K562 (cell line): Measurements from ENCODE around the gene FFAR4. TPM values are rescaled to one million over a fixed set of nuclear protein-coding genes. Genes with fewer than 3 reads are reported as not detected.

Source experiments
- ATAC-seq: fragments of 200-7000 bp; cut with Tn5 transposase; 3 replicates; pipeline ENCODE4 v1.9.1; 2020; ENCODE audit warnings: moderate library complexity
- BruUV-seq: library from RNA; stranded (reverse); fragments of 400-500 nt; replicated peaks from 2 replicates; lab custom pipeline; 2021; lab: Mats Ljungman, UMichigan
- CTCF ChIA-PET: fragments of 300-600 bp; formaldehyde crosslinking; extraction: SDS; loops from one replicate; lab custom pipeline; 2021; ENCODE audit warnings: low intra/inter-chr PET ratio; lab: Yijun Ruan, JAX
- POLR2A ChIA-PET: fragments of 300-600, 350-650 bp; sonication (Branson Sonifier 250); formaldehyde crosslinking; extraction: SDS; loops from one replicate; lab custom pipeline; 2021; ENCODE audit warnings: antibody characterized with exemption, inconsistent platforms; lab: Yijun Ruan, JAX
- DNase-seq, 4 experiments: peaks; one replicate each; pipeline versions ENCODE4 v3.0.0 to v3.0.0-alpha.2; 2011 to 2018; ENCODE audit warnings: low spot score in 3 of 4, mixed read lengths in 3 of 4; ENCODE audit errors: extremely low read depth in 1 of 4
- FAIRE-seq: peaks from 2 replicates; lab custom pipeline; 2011; peaks lifted over from hg19 to GRCh38; lab: Jason Lieb, UNC
- H2AFZ ChIP-seq: 2 replicates; pipeline ENCODE4 v1.6.0; 2011; ENCODE audit warnings: low read depth, low read length, control low read depth, inconsistent platforms
- H3K27ac ChIP-seq: fragments of 200-600 bp; 3 replicates; pipeline ENCODE4 v1.8.0; 2011; ENCODE audit warnings: low read depth, mild to moderate bottlenecking, control low read depth, inconsistent platforms, low read length, moderate library complexity, mixed read lengths; ENCODE audit errors: extremely low read depth
- H3K27me3 ChIP-seq, 2 experiments: fragments of 300-600 bp in 1 of 2; 2 replicates in 1 of 2; 3 replicates in 1 of 2; pipeline versions ENCODE4 v1.6.0 to v1.8.0; 2011; ENCODE audit warnings: inconsistent platforms in 2 of 2, low read length in 2 of 2, mild to moderate bottlenecking in 1 of 2, mixed read lengths in 1 of 2, moderate library complexity in 1 of 2; ENCODE audit not compliant: control insufficient read depth in 2 of 2, insufficient read depth in 2 of 2
- H3K36me3 ChIP-seq: fragments of 300-600 bp; 3 replicates; pipeline ENCODE4 v1.8.0; 2011; ENCODE audit warnings: mild to moderate bottlenecking, low read length, inconsistent platforms; ENCODE audit not compliant: control insufficient read depth, insufficient read depth
- H3K4me1 ChIP-seq, 2 experiments: fragments of 200-600 bp in 1 of 2; replicated peaks in 1 of 2; 2 replicates in 1 of 2; 3 replicates in 1 of 2; pipeline versions ENCODE4 v1.5.1 to v1.8.0; 2011; ENCODE audit warnings: inconsistent platforms in 2 of 2, low read length in 2 of 2, mild to moderate bottlenecking in 1 of 2, mixed read lengths in 1 of 2, moderate library complexity in 1 of 2; ENCODE audit not compliant: control insufficient read depth in 2 of 2, insufficient read depth in 2 of 2
- H3K4me2 ChIP-seq: 2 replicates; pipeline ENCODE4 v1.6.1; 2011; ENCODE audit warnings: low read length, control low read depth, inconsistent platforms, mixed read lengths; ENCODE audit not compliant: insufficient read depth
- H3K4me3 ChIP-seq: fragments of 200-600 bp; sonication (generic), shearing (Covaris generic); 2 replicates; pipeline ENCODE4 v1.5.1; 2016; ENCODE audit warnings: control low read depth, inconsistent platforms
- H3K79me2 ChIP-seq: fragments of 200-600 bp; 3 replicates; pipeline ENCODE4 v1.8.0; 2011; ENCODE audit warnings: low read length, inconsistent platforms; ENCODE audit not compliant: control insufficient read depth, insufficient read depth
- H3K9ac ChIP-seq, 2 experiments: 2 replicates each; pipeline versions ENCODE4 v1.6.0 to v1.6.1; 2011; ENCODE audit warnings: low read depth in 2 of 2, low read length in 2 of 2, control low read depth in 1 of 2, inconsistent platforms in 1 of 2, mild to moderate bottlenecking in 1 of 2, mixed read lengths in 1 of 2; ENCODE audit not compliant: insufficient read depth in 1 of 2
- H3K9me1 ChIP-seq: one replicate; pipeline ENCODE4 v1.6.0; 2011; ENCODE audit warnings: inconsistent platforms, mild to moderate bottlenecking, low read length, moderate library complexity; ENCODE audit not compliant: control insufficient read depth, insufficient read depth
- H3K9me3 ChIP-seq: replicated peaks from 2 replicates; pipeline ENCODE4 v1.5.1; 2011; ENCODE audit warnings: low read depth, low read length, inconsistent platforms; ENCODE audit not compliant: control insufficient read depth, insufficient read depth
- H4K20me1 ChIP-seq: replicated peaks from 2 replicates; pipeline ENCODE4 v1.6.1; 2011; ENCODE audit warnings: low read length, inconsistent platforms, mixed read lengths; ENCODE audit not compliant: control insufficient read depth, insufficient read depth
- CCAR2 ChIP-seq: fragments of 200-400 bp; formaldehyde crosslinking; IDR thresholded peaks from 2 replicates; pipeline ENCODE4 v1.6.1; 2017; ENCODE audit warnings: mild to moderate bottlenecking, low read depth, low read length
- COPS2 ChIP-seq: fragments of 450-650 bp; conservative IDR thresholded peaks from 2 replicates; pipeline ENCODE4 v1.6.1; 2016; ENCODE audit warnings: mild to moderate bottlenecking, moderate library complexity
- FUS ChIP-seq: fragments of 200-400 bp; formaldehyde crosslinking; optimal IDR thresholded peaks from 2 replicates; pipeline ENCODE3; 2017; ENCODE audit warnings: low read depth, low read length
- ILK ChIP-seq: fragments of 450-650 bp; IDR thresholded peaks from 2 replicates; pipeline ENCODE4 v1.6.1; 2016; ENCODE audit warnings: missing genetic modification characterization, low read depth, mild to moderate bottlenecking, missing compliant biosample characterization, moderate library complexity, borderline replicate concordance
- MCM2 ChIP-seq: fragments of 450-650 bp; IDR thresholded peaks from 2 replicates; pipeline ENCODE4 v1.6.1; 2017; ENCODE audit warnings: low read depth, mild to moderate bottlenecking
- RAD51 ChIP-seq: fragments of 450-650 bp; IDR thresholded peaks from 2 replicates; pipeline ENCODE4 v1.7.1; 2016; ENCODE audit warnings: low read depth, mild to moderate bottlenecking, borderline replicate concordance
- RFX1 ChIP-seq: fragments of 450-650 bp; IDR thresholded peaks from 2 replicates; pipeline ENCODE4 v1.6.1; 2016; ENCODE audit warnings: mild to moderate bottlenecking, moderate library complexity
- SAFB ChIP-seq: fragments of 200-400 bp; formaldehyde crosslinking; IDR thresholded peaks from 2 replicates; pipeline ENCODE4 v1.6.1; 2017; ENCODE audit warnings: low read depth, low read length, borderline replicate concordance
- ZNF584 ChIP-seq: fragments of 200-800 bp; sonication (Bioruptor generic); IDR thresholded peaks from 2 replicates; pipeline ENCODE4 v1.6.1; 2016; ENCODE audit warnings: low read depth, mild to moderate bottlenecking, missing genetic modification characterization, missing compliant biosample characterization
- WGBS: fragments of 100-300 bp; shearing (Covaris generic); methylation state at CpG from one replicate; pipeline ENCODE4 v1.1.6; 2016; ENCODE audit warnings: low coverage, mixed read lengths; ENCODE audit not compliant: insufficient coverage; ENCODE audit errors: missing lambda C conversion rate; 5-methylcytosine and 5-hydroxymethylcytosine counted together
- in situ Hi-C: fragments of 300-500 bp; cut with MboI; formaldehyde crosslinking; loops from 4 replicates; pipeline ENCODE4 v1.15.0; 2018; ENCODE audit warnings: inconsistent platforms, mixed read lengths
- intact Hi-C: fragments of 100-400 bp; cut with micrococcal nuclease; formaldehyde crosslinking; loops from 2 replicates; pipeline ENCODE4 v1.14.2; 2022
- polyA plus RNA-seq, 8 experiments: library from polyadenylated mRNA; depleted of rRNA in 4 of 8; stranded (reverse) in 5 of 8; unstranded in 3 of 8; fragments of >200 nt; fragmentation: Nextera tagmentation in 2 of 8; fragmentation: Illumina TruSeq in 1 of 8; extraction: Ambion mirVana in 2 of 8; extraction: Trizol in 1 of 8; gene quantifications; 2 replicates each; pipeline versions ENCODE4 v1.2.1 to v1.2.3, GENCODE V29; 2011 to 2014; ENCODE audit warnings: inconsistent platforms in 1 of 8, missing spikeins in 1 of 8
- total RNA-seq, 7 experiments: library from RNA; depleted of rRNA in 6 of 7; stranded (reverse); fragments of >200 nt in 6 of 7; fragmentation: Illumina TruSeq in 2 of 7; extraction: Trizol in 2 of 7; gene quantifications; 2 replicates each; pipeline versions ENCODE4 v1.2.1 to v1.2.3, GENCODE V29; 2011 to 2021; ENCODE audit warnings: low replicate concordance in 1 of 7
- TF ChIP-seq, protein P1 (sequence below): fragments of 250-450 bp; sonication (Bioruptor Pico); IDR thresholded peaks from 2 replicates; pipeline ENCODE4 v1.4.0; 2020; ENCODE audit warnings: mild to moderate bottlenecking
- TF ChIP-seq, protein P2 (sequence below), 2 experiments: fragments of 450-650 bp in 1 of 2; IDR thresholded peaks; 2 replicates each; pipeline ENCODE4 v1.6.1; 2011 to 2017; ENCODE audit warnings: low read depth in 2 of 2, antibody characterized with exemption in 1 of 2, borderline replicate concordance in 1 of 2, low read length in 1 of 2, mild to moderate bottlenecking in 1 of 2, mixed read lengths in 1 of 2; ENCODE audit not compliant: control insufficient read depth in 1 of 2

The FFAR4 gene
- total and polyA plus RNA-seq, 9 of the 15 experiments (the other 6 are each of a cell fraction or from before 2014, with no cell fraction given), result not detected

DNA sequence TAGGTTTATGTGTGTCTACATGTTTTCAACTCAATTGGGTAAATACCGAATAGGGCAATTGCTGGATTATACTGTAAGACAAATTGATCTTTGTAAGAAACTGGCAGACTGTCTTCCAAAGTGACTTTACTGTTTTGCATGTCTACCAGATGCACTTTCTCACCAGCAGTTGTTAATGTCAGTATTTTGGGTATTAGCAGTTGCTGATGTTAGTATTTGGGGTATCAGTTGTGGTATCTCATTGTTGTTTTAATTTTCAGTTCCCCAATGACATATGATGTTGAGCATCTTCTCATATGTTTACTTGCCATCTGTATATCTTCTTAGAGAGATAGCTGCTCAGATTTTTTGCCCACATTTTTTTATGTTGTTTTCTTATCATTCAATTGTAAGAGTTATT lies 56.5 kb downstream of the FFAR4 start:
- CTCF ChIA-PET, result no interaction called here
- no peak for ATAC-seq
- Histone ChIP-seq H3K9me1 (no peaks in the 10 kb centered on the region), H3K27me3 (peaks cover 2 to 11% of the 10 kb centered on the region in 2 experiments; a peak in 2 of 5 replicates), H2AFZ (no peak overlapping the region), H3K4me2 (no peak overlapping the region), H3K4me1 (no peaks in the 10 kb centered on the region), H3K9ac (no peak overlapping the region), H3K27ac (no peak overlapping the region), H3K9me3 (no peaks in the 10 kb centered on the region), H3K4me3 (no peak overlapping the region), H4K20me1 (no peaks in the 10 kb centered on the region), H3K79me2 (no peaks in the 10 kb centered on the region), H3K36me3 (no peaks in the 10 kb centered on the region)
- intact Hi-C loops, result no loop called here
- in situ Hi-C loops, result no loop called here
- DNase-seq, result no peak
- WGBS, result 0% methylated on average over 1 of the region's 1 CpG
- no TSS peak for BruUV-seq
- FAIRE-seq, result no peak
- POLR2A ChIA-PET, result no interaction called here
- TF ChIP-seq FUS (no peak), MCM2 (no peak), COPS2 (no peak), RAD51 (no peak)
- TF ChIP-seq, protein P1, sequence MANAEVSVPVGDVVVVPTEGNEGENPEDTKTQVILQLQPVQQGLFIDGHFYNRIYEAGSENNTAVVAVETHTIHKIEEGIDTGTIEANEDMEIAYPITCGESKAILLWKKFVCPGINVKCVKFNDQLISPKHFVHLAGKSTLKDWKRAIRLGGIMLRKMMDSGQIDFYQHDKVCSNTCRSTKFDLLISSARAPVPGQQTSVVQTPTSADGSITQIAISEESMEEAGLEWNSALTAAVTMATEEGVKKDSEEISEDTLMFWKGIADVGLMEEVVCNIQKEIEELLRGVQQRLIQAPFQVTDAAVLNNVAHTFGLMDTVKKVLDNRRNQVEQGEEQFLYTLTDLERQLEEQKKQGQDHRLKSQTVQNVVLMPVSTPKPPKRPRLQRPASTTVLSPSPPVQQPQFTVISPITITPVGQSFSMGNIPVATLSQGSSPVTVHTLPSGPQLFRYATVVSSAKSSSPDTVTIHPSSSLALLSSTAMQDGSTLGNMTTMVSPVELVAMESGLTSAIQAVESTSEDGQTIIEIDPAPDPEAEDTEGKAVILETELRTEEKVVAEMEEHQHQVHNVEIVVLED (CRISPR knock-in tag), result no peak
- TF ChIP-seq, all 486 proteins: peak for 0

DNA sequence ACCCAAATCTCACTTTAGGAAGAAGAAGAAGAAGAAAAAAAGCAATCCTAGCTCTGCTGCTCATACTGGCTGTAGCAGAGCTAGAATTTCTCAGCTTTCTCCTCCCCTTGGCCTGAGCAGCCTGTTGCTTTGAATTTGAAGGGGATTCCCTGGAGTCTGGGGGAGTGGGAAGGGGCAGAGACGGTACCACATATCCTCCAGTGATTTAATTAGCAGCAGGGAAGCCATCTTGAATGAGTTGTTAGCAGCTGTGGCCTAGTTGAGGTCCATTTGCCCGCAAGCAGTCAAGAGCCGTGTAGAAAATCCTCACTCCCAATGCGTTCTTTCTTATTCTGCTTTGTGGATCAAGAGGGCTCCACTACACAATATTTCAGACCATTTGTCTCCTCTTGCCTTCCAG lies 62.4 kb downstream of the FFAR4 start:
- intact Hi-C loops (no loop called here), in situ Hi-C loops (no loop called here)
- Histone ChIP-seq H3K27ac (no peak overlapping the region), H3K4me1 (no peaks in the 10 kb centered on the region), H3K9me1 (no peaks in the 10 kb centered on the region), H3K4me3 (no peak overlapping the region), H3K27me3 (peaks cover 0 to 5% of the 10 kb centered on the region in 2 experiments; a peak in 2 of 5 replicates), H3K79me2 (no peaks in the 10 kb centered on the region), H4K20me1 (no peaks in the 10 kb centered on the region), H2AFZ (no peak overlapping the region), H3K9ac (no peak overlapping the region), H3K36me3 (no peaks in the 10 kb centered on the region), H3K9me3 (no peaks in the 10 kb centered on the region), H3K4me2 (no peak overlapping the region)
- ChIA-PET CTCF (no interaction called here), POLR2A (interaction anchor here (0.6 kb wide), 1 partner anchor 73 kb away, joined by 3 read pairs; no protein-coding TSS in a partner anchor)
- WGBS, result 0% methylated on average over 4 of the region's 4 CpGs
- no TSS peak for BruUV-seq
- DNase-seq (no peak), ATAC-seq (no peak), FAIRE-seq (no peak)
- TF ChIP-seq ZNF584 (CRISPR knock-in tag), result no peak
- no peak for TF ChIP-seq RFX1
- no peak for TF ChIP-seq SAFB
- no peak for TF ChIP-seq ILK
- TF ChIP-seq, protein P2, sequence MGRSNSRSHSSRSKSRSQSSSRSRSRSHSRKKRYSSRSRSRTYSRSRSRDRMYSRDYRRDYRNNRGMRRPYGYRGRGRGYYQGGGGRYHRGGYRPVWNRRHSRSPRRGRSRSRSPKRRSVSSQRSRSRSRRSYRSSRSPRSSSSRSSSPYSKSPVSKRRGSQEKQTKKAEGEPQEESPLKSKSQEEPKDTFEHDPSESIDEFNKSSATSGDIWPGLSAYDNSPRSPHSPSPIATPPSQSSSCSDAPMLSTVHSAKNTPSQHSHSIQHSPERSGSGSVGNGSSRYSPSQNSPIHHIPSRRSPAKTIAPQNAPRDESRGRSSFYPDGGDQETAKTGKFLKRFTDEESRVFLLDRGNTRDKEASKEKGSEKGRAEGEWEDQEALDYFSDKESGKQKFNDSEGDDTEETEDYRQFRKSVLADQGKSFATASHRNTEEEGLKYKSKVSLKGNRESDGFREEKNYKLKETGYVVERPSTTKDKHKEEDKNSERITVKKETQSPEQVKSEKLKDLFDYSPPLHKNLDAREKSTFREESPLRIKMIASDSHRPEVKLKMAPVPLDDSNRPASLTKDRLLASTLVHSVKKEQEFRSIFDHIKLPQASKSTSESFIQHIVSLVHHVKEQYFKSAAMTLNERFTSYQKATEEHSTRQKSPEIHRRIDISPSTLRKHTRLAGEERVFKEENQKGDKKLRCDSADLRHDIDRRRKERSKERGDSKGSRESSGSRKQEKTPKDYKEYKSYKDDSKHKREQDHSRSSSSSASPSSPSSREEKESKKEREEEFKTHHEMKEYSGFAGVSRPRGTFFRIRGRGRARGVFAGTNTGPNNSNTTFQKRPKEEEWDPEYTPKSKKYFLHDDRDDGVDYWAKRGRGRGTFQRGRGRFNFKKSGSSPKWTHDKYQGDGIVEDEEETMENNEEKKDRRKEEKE (IDR thresholded peaks at IDR 0.05; ENCODE audit: borderline replicate concordance in 1 of 2, control insufficient read depth in 1 of 2, low read depth in 2 of 2, low read length in 1 of 2), result no peak
- TF ChIP-seq CCAR2, result no peak
